KG1 (cell line): ENCODE results near the gene GOLGA8B.
"Not testable (repeated sequence)": the region's sequence is repeated elsewhere in the genome, so short reads cannot be mapped to it uniquely, and the experiment has no call there.

Experiments
- DNase-seq: peaks from one replicate; lab custom pipeline; 2025; lab: John Stamatoyannopoulos, UW

GOLGA8B gene

GRCh38 chr15:34560814-34561213, 22.6 kb downstream of the GOLGA8B start:
- DNase-seq, result not testable (repeated sequence)

GRCh38 chr15:34559764-34560163, 23.7 kb downstream of the GOLGA8B start:
- DNase-seq, result not testable (repeated sequence)

GRCh38 chr15:34555162-34555561, 28.3 kb downstream of the GOLGA8B start:
- DNase-seq, result not testable (repeated sequence)

GRCh38 chr15:34554716-34555115, 28.7 kb downstream of the GOLGA8B start:
- DNase-seq, result not testable (repeated sequence)

GRCh38 chr15:34554126-34554525, 29.3 kb downstream of the GOLGA8B start:
- DNase-seq, result not testable (repeated sequence)

- not testable (repeated sequence) for DNase-seq
Measured at GRCh38 chr15:34550129-34550528, 33.3 kb downstream of the GOLGA8B start.

GRCh38 chr15:34549381-34549809, 34.1 kb downstream of the GOLGA8B start:
- not testable (repeated sequence) for DNase-seq

- not testable (repeated sequence) for DNase-seq
Measured at GRCh38 chr15:34543860-34544649, 39.4 kb downstream of the GOLGA8B start.

GRCh38 chr15:34535857-34536256, 47.6 kb downstream of the GOLGA8B start:
- DNase-seq, result not testable (repeated sequence)
